GM23338 (cell line): ENCODE measurements around the gene MS4A4A. TPM values are rescaled to one million over a fixed set of nuclear protein-coding genes. Genes with fewer than 3 reads are reported as not detected.

ENCODE experiments used
- ATAC-seq: fragments of 200-7000 bp; cut with Tn5 transposase; 3 replicates; pipeline ENCODE4 v1.9.1; 2020
- DNase-seq: peaks from one replicate; pipeline ENCODE4 v3.0.0-alpha.2; 2015; ENCODE audit warnings: low spot score
- H2AFZ ChIP-seq: fragments of 200-600 bp; sonication (generic); 2 replicates; pipeline ENCODE4 v1.8.0; 2016; ENCODE audit warnings: antibody characterized with exemption, mild to moderate bottlenecking, moderate library complexity
- H3F3A ChIP-seq: fragments of 200-600 bp; sonication (generic); replicated peaks from 2 replicates; pipeline ENCODE4 v1.8.0; 2017; ENCODE audit warnings: antibody characterized with exemption, mixed run types, low read depth
- H3K27ac ChIP-seq: fragments of 200-600 bp; sonication (generic); 2 replicates; pipeline ENCODE4 v1.6.1; 2016; ENCODE audit warnings: low read depth
- H3K27me3 ChIP-seq: fragments of 200-600 bp; sonication (generic); 2 replicates; pipeline ENCODE4 v1.8.0; 2016; ENCODE audit warnings: mild to moderate bottlenecking, mixed run types, moderate library complexity; ENCODE audit not compliant: insufficient read depth
- H3K36me3 ChIP-seq: fragments of 200-600 bp; sonication (generic); 2 replicates; pipeline ENCODE4 v1.8.0; 2016; ENCODE audit warnings: mild to moderate bottlenecking; ENCODE audit not compliant: insufficient read depth
- H3K4me1 ChIP-seq: fragments of 200-600 bp; sonication (generic); 2 replicates; pipeline ENCODE4 v1.8.0; 2016; ENCODE audit warnings: mild to moderate bottlenecking, moderate library complexity; ENCODE audit not compliant: insufficient read depth
- H3K4me2 ChIP-seq: fragments of 200-600 bp; sonication (generic); 2 replicates; pipeline ENCODE4 v1.7.1; 2017; ENCODE audit warnings: mixed run types
- H3K4me3 ChIP-seq: fragments of 200-600 bp; sonication (generic); 2 replicates; pipeline ENCODE4 v1.6.1; 2016; ENCODE audit warnings: mixed run types
- H3K79me2 ChIP-seq: fragments of 200-600 bp; sonication (generic); replicated peaks from 2 replicates; pipeline ENCODE4 v1.8.0; 2017; ENCODE audit warnings: mild to moderate bottlenecking; ENCODE audit not compliant: insufficient read depth
- H3K9me2 ChIP-seq: fragments of 200-600 bp; sonication (generic); 2 replicates; pipeline ENCODE4 v1.8.0; 2017; ENCODE audit not compliant: insufficient read depth
- H4K20me1 ChIP-seq: fragments of 200-600 bp; sonication (generic); replicated peaks from 2 replicates; pipeline ENCODE4 v1.8.0; 2017; ENCODE audit warnings: mild to moderate bottlenecking; ENCODE audit not compliant: insufficient read depth
- H3K27ac Mint-ChIP-seq: 2 replicates; pipeline ENCODE4 v1.8.0; 2020; ENCODE audit warnings: inconsistent platforms, mild to moderate bottlenecking, moderate library complexity, mixed read lengths
- H3K27me3 Mint-ChIP-seq: 3 replicates; pipeline ENCODE4 v1.8.0; 2022; ENCODE audit warnings: low read depth, mild to moderate bottlenecking, moderate library complexity, mixed read lengths, inconsistent platforms; ENCODE audit not compliant: insufficient read depth, poor library complexity
- H3K36me3 Mint-ChIP-seq: 3 replicates; pipeline ENCODE4 v1.8.0; 2021; ENCODE audit warnings: low read depth, mild to moderate bottlenecking, inconsistent platforms, moderate library complexity, mixed read lengths
- H3K4me1 Mint-ChIP-seq: 3 replicates; pipeline ENCODE4 v1.8.0; 2020; ENCODE audit warnings: mild to moderate bottlenecking, inconsistent platforms, mixed read lengths
- H3K4me3 Mint-ChIP-seq: 3 replicates; pipeline ENCODE4 v1.8.0; 2021; ENCODE audit warnings: moderate library complexity, mild to moderate bottlenecking, inconsistent platforms, mixed read lengths
- H3K9me3 Mint-ChIP-seq: 3 replicates; pipeline ENCODE4 v1.8.0; 2020; ENCODE audit warnings: moderate library complexity, mild to moderate bottlenecking, inconsistent platforms, mixed read lengths
- CREB1 ChIP-seq: fragments of 250-450 bp; sonication (Bioruptor Pico); IDR thresholded peaks from 2 replicates; pipeline ENCODE4 v1.5.0; 2020; ENCODE audit warnings: low read depth, mild to moderate bottlenecking, moderate library complexity
- CTCF ChIP-seq, 2 experiments: fragments of 200-600 bp in 1 of 2; sonication (generic) in 1 of 2; conservative IDR thresholded peaks; 2 replicates each; pipeline versions ENCODE4 v1.5.1 to v1.6.1; 2016 to 2017; ENCODE audit warnings: antibody characterized with exemption in 2 of 2, low read depth in 2 of 2, mild to moderate bottlenecking in 2 of 2, moderate library complexity in 1 of 2
- EZH2 ChIP-seq: fragments of 200-600 bp; sonication (generic); IDR thresholded peaks from one replicate; pipeline ENCODE4 v1.8.0; 2017; ENCODE audit warnings: antibody characterized with exemption, mild to moderate bottlenecking, low read depth; ENCODE audit not compliant: unreplicated experiment
- EZH2phosphoT487 ChIP-seq: fragments of 200-600 bp; sonication (generic); IDR thresholded peaks from one replicate; pipeline ENCODE4 v1.8.1; 2018; ENCODE audit warnings: antibody characterized with exemption; ENCODE audit not compliant: unreplicated experiment
- JUNB ChIP-seq: IDR thresholded peaks from one replicate; pipeline ENCODE4 v1.6.1; 2016; ENCODE audit warnings: antibody characterized with exemption; ENCODE audit not compliant: unreplicated experiment
- NANOG ChIP-seq: IDR thresholded peaks from 2 replicates; pipeline ENCODE4 v1.6.1; 2016; ENCODE audit warnings: antibody characterized with exemption, borderline replicate concordance
- POLR2AphosphoS5 ChIP-seq: IDR thresholded peaks from 2 replicates; pipeline ENCODE4 v1.6.1; 2016; ENCODE audit warnings: antibody characterized with exemption, low read depth
- REST ChIP-seq: IDR thresholded peaks from one replicate; pipeline ENCODE4 v1.6.1; 2018; ENCODE audit warnings: antibody characterized with exemption; ENCODE audit not compliant: unreplicated experiment
- STAT1 ChIP-seq: IDR thresholded peaks from one replicate; pipeline ENCODE4 v1.6.1; 2016; ENCODE audit warnings: antibody characterized with exemption; ENCODE audit not compliant: unreplicated experiment
- ZNF114 ChIP-seq: fragments of 250-450 bp; sonication (Bioruptor Pico); IDR thresholded peaks from 2 replicates; pipeline ENCODE4 v1.5.0; 2020; ENCODE audit warnings: mild to moderate bottlenecking, moderate library complexity
- ZNF331 ChIP-seq: fragments of 250-450 bp; sonication (Bioruptor Pico); IDR thresholded peaks from 2 replicates; pipeline ENCODE4 v1.5.0; 2020; ENCODE audit warnings: low read depth, mild to moderate bottlenecking, moderate library complexity
- polyA plus RNA-seq: library from polyadenylated mRNA; unstranded; fragments of >200 nt; fragmentation: Nextera tagmentation; extraction: Ambion mirVana; gene quantifications from 2 replicates; pipeline ENCODE4 v1.2.1, GENCODE V29; 2016
- total RNA-seq: library from RNA; depleted of rRNA; stranded (reverse); fragments of >200 nt; shearing (Covaris generic); gene quantifications from 2 replicates; pipeline ENCODE4 v1.2.3, GENCODE V29; 2014
- TF ChIP-seq, protein P1 (sequence below): IDR thresholded peaks from 2 replicates; pipeline ENCODE4 v1.6.1; 2016; ENCODE audit warnings: antibody characterized with exemption
- TF ChIP-seq, protein P2 (sequence below): fragments of 250-450 bp; sonication (Bioruptor Pico); IDR thresholded peaks from 2 replicates; pipeline ENCODE4 v1.5.0; 2020; ENCODE audit warnings: mild to moderate bottlenecking, moderate library complexity

MS4A4A gene
- total and polyA plus RNA-seq, 2 experiments from 2014 or later: not detected

DNA sequence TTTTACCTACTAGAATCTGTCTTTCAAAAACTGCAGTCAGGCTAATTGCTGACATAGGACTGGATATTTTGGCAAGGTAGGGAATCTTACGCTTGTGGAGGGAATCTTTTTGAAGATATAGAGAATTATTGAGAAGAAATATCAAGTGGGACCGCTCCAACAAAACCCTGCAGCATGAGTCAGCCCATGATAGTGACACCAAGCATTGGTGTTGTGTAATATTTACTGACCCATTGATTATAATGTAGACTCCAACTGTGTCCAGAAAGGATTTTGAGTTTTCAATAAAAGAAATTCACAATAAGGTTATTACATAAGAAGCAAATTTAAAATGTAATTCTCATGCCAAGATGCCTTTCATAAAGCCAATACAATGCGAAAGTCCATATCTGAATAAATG lies 20.7 kb downstream of the MS4A4A start:
- H3K27ac Mint-ChIP-seq: no peak overlapping the region
- H3K4me3 Mint-ChIP-seq: no peak overlapping the region
- Histone ChIP-seq H3K79me2 (no peaks in the 10 kb centered on the region), H3K4me1 (no peaks in the 10 kb centered on the region), H2AFZ (no peak overlapping the region), H3K4me2 (no peak overlapping the region), H3K27me3 (no peaks in the 10 kb centered on the region), H3F3A (no peaks in the 10 kb centered on the region), H3K4me3 (no peak overlapping the region), H3K36me3 (no peaks in the 10 kb centered on the region), H3K9me2 (no peaks in the 10 kb centered on the region), H3K27ac (no peak overlapping the region), H4K20me1 (no peaks in the 10 kb centered on the region)
- TF ChIP-seq EZH2phosphoT487 (no peak), STAT1 (no peak), NANOG (no peak), ZNF331 (no peak), REST (no peak), CTCF (conservative IDR thresholded peaks at IDR 0.05; ENCODE audit: low read depth in 2 of 2) (no peak), EZH2 (no peak), CREB1 (CRISPR knock-in tag) (no peak), ZNF114 (no peak), POLR2AphosphoS5 (no peak), JUNB (no peak)
- TF ChIP-seq, protein P1, sequence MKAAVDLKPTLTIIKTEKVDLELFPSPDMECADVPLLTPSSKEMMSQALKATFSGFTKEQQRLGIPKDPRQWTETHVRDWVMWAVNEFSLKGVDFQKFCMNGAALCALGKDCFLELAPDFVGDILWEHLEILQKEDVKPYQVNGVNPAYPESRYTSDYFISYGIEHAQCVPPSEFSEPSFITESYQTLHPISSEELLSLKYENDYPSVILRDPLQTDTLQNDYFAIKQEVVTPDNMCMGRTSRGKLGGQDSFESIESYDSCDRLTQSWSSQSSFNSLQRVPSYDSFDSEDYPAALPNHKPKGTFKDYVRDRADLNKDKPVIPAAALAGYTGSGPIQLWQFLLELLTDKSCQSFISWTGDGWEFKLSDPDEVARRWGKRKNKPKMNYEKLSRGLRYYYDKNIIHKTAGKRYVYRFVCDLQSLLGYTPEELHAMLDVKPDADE: no peak
- TF ChIP-seq, protein P2, sequence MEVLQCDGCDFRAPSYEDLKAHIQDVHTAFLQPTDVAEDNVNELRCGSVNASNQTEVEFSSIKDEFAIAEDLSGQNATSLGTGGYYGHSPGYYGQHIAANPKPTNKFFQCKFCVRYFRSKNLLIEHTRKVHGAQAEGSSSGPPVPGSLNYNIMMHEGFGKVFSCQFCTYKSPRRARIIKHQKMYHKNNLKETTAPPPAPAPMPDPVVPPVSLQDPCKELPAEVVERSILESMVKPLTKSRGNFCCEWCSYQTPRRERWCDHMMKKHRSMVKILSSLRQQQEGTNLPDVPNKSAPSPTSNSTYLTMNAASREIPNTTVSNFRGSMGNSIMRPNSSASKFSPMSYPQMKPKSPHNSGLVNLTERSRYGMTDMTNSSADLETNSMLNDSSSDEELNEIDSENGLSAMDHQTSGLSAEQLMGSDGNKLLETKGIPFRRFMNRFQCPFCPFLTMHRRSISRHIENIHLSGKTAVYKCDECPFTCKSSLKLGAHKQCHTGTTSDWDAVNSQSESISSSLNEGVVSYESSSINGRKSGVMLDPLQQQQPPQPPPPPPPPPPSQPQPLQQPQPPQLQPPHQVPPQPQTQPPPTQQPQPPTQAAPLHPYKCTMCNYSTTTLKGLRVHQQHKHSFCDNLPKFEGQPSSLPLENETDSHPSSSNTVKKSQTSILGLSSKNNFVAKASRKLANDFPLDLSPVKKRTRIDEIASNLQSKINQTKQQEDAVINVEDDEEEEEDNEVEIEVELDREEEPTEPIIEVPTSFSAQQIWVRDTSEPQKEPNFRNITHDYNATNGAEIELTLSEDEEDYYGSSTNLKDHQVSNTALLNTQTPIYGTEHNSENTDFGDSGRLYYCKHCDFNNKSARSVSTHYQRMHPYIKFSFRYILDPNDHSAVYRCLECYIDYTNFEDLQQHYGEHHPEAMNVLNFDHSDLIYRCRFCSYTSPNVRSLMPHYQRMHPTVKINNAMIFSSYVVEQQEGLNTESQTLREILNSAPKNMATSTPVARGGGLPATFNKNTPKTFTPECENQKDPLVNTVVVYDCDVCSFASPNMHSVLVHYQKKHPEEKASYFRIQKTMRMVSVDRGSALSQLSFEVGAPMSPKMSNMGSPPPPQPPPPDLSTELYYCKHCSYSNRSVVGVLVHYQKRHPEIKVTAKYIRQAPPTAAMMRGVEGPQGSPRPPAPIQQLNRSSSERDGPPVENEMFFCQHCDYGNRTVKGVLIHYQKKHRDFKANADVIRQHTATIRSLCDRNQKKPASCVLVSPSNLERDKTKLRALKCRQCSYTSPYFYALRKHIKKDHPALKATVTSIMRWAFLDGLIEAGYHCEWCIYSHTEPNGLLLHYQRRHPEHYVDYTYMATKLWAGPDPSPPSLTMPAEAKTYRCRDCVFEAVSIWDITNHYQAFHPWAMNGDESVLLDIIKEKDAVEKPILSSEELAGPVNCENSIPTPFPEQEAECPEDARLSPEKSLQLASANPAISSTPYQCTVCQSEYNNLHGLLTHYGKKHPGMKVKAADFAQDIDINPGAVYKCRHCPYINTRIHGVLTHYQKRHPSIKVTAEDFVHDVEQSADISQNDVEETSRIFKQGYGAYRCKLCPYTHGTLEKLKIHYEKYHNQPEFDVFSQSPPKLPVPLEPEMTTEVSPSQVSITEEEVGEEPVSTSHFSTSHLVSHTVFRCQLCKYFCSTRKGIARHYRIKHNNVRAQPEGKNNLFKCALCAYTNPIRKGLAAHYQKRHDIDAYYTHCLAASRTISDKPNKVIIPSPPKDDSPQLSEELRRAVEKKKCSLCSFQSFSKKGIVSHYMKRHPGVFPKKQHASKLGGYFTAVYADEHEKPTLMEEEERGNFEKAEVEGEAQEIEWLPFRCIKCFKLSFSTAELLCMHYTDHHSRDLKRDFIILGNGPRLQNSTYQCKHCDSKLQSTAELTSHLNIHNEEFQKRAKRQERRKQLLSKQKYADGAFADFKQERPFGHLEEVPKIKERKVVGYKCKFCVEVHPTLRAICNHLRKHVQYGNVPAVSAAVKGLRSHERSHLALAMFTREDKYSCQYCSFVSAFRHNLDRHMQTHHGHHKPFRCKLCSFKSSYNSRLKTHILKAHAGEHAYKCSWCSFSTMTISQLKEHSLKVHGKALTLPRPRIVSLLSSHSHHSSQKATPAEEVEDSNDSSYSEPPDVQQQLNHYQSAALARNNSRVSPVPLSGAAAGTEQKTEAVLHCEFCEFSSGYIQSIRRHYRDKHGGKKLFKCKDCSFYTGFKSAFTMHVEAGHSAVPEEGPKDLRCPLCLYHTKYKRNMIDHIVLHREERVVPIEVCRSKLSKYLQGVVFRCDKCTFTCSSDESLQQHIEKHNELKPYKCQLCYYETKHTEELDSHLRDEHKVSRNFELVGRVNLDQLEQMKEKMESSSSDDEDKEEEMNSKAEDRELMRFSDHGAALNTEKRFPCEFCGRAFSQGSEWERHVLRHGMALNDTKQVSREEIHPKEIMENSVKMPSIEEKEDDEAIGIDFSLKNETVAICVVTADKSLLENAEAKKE (CRISPR knock-in tag): no peak
- DNase-seq: no peak
- peaks cover 3% of the 10 kb centered on the region; the same call in 2 of the 3 replicates for H3K4me1 Mint-ChIP-seq
- H3K9me3 Mint-ChIP-seq: no peaks in the 10 kb centered on the region
- ATAC-seq: no peak
- no peaks in the 10 kb centered on the region for H3K36me3 Mint-ChIP-seq
- no peaks in the 10 kb centered on the region for H3K27me3 Mint-ChIP-seq
